Stimulated activated naive CD4-positive, alpha-beta T cell (primary cell): ENCODE results near the gene PMAIP1.
"Not testable (repeated sequence)": the region's sequence is repeated elsewhere in the genome, so short reads cannot be mapped to it uniquely, and the experiment has no call there.

Experiments
- DNase-seq, 6 experiments: peaks; one replicate each; lab custom pipeline; 2025; lab: John Stamatoyannopoulos, UW

PMAIP1 gene

GRCh38 chr18:59884351-59884750 lies 15.4 kb upstream of the PMAIP1 start:
- no peak for DNase-seq

DNA sequence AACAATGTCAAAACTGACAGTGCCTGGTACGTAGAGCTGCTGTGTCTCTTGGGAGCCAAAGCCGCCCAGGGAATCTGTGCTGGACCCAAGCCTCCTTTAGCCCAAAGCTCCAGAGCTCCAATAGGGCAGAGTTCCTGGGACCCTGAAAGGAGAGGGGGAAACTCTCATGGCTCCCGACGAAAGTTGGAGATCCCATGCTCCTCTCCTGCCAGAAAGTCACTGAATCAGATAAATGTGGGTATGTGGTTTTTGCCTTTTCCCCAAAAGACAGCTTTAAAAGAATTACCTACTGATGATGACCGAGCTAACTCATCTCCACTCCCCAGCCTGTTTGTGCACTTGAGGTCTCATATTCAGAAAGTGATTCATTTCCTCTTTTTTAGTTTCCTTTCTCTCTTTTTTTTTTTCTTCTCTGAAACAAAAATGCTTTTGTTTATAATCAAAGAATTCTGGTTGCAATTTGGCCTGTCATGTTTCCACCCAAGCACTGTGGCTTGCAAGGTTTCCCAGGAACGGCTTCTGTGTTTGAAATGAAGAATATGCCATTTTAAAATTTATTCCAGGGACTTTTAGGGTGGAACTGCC lies 14.1 kb upstream of the PMAIP1 start:
- no peak for DNase-seq

DNA sequence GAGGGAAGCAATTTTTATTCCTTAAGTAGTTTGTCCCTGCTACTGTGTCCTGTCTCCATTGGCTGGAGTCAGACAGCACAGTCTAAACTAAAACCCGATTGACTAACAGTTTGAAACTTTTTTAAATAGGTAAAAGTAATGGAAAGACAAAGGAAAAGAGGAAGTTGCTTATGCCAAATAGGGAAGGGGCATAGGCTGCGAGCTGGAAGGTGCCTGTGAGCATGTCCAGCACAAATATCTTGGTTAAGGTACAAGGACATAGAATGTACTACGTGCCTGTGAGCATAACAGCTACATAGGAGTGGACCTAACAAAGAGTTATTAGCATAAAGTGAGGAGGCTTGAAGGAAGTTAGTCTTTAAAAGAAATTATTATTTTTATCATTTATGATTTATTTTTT lies 13.4 kb upstream of the PMAIP1 start:
- DNase-seq: not testable (repeated sequence)

DNA sequence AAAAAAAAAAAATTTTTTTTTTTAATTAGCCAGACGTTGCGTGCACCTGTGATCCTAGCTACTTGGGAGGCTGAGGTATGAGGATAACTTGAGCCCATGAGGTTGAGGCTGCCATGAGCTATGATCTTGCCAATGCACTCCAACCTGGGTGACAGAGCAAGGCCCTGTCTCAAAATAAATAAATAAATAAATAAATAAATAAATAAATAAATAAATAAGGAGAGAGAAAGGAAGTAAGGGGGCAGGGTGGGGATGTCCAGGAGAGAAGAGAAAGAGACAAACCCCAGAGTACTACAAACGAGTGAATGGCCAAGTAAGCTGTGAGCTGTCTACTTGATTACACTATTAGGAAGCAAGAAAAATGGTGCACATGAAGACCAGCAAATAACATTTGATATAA lies 7.7 kb upstream of the PMAIP1 start:
- no peak for DNase-seq

GRCh38 chr18:59893971-59894370 lies 5.8 kb upstream of the PMAIP1 start:
- no peak for DNase-seq

DNA sequence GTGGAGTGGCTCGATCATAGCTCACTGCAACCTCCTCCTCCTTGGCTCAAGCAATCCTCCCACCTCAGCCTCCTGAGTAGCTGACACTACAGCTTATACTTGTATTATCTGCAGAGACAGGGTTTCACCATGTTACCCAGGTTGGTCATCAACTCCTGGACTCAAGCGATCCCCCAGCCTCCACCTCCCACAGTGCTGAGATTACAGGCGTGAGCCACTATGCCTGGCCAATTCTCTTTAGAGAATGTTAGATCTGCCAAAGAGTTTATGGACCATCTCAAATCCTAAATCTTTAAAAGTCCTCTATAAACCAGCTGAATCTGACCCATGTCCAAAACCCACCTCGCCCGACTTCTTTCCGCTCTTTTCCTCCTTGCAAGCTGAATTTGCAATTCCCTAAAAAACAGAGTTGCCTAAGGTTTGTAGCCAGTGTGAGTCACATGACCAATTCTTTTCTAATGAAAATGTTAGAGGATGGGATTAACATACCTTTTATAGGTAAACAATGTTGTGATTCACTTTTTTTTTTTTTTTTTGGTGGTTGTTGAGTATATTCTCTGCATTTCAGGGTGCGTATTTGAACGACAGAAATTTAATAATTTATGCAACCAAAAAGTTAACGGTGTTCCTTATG lies 2.4 kb upstream of the PMAIP1 start:
- no peak for DNase-seq

GRCh38 chr18:59898093-59898492 lies 1.7 kb upstream of the PMAIP1 start:
- no peak for DNase-seq

GRCh38 chr18:59898609-59899297 lies 1.0 kb upstream of the PMAIP1 start:
- DNase-seq: no peak

DNA sequence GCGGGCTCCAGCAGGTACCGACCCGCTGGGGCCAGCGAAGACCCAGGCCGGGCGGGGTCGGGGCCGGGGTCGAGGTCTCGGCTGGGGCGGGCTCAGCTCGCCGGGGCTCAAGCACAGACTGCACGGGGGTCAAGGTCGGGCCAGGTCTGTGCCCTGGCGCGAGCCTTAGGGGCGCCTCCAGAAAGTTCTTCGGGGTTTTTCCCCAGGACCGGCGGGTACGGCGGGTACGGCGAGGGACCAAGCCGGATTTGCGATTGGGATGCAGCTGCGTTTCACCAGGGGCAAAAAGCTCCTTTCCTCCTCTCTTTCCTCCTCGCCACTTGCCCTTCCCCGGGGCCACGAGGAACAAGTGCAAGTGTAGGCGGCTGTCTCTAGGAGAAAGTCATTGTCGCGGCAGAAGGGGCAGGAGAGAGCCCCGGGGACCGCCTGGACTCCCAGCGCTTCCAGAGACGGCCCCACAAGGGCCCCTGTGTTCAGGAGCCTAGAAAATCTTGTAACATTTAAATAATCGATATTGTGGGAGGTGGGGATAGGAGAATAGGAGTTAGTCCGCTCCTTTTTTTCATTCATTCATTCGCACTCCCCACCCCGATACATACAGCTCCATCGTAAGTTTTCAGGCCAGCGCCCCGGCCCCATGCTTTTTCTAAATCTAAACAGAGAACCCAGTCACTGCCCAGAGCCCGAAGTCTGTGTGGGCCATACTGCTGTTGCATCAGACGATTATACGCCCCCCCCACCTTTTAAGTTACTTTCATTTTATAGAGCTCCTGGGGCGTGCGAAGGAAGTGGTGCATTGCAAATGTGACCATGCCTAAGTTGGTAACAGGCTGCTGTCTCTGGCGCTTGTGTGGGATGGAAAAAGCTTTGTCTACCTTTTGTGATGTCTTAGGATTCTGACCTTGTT lies 679 bp downstream of the PMAIP1 start:
- peak; percentile 33 to 66 (median 45) for DNase-seq

GRCh38 chr18:59902131-59902992 lies 2.6 kb downstream of the PMAIP1 start:
- no peak for DNase-seq

DNA sequence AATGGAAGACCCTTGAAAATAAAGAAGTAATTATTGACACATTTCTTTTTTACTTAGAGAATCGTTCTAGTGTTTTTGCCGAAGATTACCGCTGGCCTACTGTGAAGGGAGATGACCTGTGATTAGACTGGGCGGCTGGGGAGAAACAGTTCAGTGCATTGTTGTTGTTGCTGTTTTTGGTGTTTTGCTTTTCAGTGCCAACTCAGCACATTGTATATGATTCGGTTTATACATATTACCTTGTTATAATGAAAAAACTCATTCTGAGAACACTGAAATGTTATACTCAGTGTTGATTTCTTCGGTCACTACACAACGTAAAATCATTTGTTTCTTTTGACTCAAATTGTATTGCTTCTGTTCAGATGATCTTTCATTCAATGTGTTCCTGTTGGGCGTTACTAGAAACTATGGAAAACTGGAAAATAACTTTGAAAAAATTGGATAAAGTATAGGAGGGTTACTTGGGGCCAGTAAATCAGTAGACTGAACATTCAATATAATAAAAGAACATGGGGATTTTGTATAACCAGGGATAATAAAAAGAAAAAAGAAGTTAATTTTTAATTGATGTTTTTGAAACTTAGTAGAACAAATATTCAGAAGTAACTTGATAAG lies 3.3 kb downstream of the PMAIP1 start:
- DNase-seq: no peak

DNA sequence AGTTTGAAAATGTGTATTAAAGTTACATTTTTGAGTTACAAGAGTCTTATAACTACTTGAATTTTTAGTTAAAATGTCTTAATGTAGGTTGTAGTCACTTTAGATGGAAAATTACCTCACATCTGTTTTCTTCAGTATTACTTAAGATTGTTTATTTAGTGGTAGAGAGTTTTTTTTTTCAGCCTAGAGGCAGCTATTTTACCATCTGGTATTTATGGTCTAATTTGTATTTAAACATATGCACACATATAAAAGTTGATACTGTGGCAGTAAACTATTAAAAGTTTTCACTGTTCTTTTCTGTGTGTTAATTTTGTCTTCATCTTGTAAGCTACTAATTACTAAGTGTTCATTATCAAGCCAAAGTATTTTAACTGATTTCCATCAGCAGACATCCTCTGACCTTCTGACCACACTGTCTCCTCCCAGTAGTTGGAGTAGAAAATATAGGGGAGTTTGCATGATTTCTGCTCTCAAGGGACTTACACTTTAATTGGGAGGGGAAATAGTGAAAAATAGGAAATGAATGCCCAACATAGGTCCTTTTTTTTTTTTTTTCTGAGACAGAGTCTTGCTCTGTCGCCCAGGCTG lies 4.3 kb downstream of the PMAIP1 start:
- DNase-seq: no peak

DNA sequence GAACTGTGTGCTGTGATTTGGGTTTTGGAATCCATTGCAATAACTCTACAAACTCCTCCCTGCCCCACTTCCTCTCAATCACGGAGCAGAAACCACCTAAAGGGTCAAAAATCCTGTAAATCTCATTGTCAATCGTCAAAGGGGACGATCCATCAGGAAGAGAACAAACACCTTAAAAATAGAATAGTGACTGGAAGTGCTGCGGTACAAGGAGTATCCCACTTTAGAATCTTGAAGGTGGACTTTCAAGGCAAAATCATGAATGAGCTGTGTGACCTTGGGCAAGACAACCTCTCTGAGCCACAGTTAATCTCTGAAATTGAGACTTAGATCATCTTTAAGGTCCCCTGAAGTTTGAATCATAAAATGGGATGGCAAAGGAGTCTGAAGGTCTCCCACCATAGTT lies 5.9 kb downstream of the PMAIP1 start:
- no peak for DNase-seq

GRCh38 chr18:59906203-59906602 lies 6.4 kb downstream of the PMAIP1 start:
- no peak for DNase-seq

DNA sequence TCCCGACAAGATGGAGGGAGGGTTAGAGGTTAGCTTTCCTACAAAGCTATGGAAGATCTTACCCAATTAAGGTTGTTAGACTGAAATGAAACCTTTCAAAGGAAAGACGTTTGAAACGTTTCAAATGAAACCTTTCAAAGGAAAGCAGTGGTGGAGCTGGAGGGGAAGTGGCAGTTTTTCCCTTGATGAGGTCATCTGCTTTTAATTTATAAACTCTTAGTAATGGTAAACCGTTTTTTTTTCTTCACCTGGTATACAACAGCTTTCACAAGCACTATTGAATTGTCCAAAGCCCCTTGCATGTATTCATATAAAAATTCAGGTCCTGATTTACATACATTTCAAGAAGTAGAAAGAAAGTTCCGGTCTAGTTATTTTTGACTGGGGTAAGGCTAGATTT lies 7.4 kb downstream of the PMAIP1 start:
- DNase-seq: no peak

GRCh38 chr18:59907660-59908059 lies 7.9 kb downstream of the PMAIP1 start:
- no peak for DNase-seq

DNA sequence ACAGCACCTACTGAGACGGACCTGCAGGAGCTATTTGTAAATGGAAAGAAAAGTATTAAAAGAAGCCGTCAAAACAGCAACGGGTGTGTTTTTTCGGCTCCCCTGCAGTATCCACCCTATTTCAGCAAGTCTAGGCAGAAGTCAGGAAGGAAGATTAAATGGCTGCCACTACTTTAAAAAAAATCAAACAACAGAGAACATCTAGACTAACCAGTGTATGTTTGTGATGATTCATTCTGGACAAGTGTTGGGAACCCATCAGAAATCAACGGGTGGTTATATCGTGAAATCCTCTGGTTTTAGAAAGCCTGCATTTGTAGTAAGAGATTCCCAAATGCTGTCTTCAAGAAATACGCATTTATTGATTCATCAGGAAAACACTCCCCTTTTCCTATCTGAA lies 9.0 kb downstream of the PMAIP1 start:
- DNase-seq: no peak

DNA sequence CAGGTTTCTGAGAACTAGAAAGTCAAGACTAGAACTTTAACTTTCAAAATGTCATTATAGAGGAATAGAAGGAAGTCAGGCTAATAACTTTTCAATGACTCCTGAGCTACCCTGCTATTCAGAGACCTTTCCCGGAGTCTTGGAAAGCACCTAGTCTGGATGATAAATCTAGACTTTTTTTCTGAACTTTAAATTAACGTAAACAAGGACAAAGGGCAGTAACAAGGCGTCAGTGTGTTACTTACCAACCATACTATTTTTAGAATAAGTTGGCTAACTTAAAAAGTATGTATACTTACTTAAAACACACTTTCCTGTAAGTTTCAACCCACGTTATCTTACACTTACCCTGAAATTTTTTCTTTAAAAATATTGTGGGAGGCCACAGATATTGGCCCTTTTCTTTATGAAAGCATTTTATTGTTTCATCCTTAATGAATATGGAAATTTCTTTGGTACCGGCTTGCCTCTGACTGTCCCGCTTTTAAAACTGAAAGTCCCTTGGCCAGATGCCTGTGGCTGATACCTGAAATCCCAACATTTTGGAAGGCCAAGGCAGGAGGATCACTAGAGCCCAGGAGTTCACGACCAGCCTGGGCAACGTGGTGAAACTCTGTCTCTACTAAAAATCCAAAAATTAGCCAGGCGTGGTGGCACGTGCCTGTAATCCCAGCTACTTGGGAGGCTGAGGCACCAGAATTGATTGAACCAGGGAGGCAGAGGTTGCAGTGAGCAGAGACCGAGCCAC lies 9.7 kb downstream of the PMAIP1 start:
- no peak for DNase-seq

GRCh38 chr18:59910967-59911366 lies 11.2 kb downstream of the PMAIP1 start:
- DNase-seq: no peak

DNA sequence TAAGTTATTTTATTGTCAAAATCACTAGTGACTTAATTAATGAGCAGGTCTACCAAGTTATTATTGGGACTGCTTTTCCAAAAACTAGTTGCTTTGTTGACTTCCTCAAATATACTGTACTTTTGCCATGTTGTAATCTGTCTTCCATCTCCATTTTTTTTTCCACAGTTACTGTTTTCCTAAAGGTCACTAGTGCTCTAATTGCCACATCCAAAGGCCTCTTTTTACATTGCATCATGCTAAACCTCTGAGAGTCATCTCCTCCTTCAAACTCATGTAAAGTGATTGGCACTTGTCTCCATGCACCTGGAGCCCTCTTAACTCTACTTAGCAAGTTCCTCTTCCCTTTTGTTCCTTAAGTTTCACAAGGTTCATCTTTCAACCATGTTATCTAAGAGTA lies 11.8 kb downstream of the PMAIP1 start:
- DNase-seq: no peak
